Stimulated activated naive CD8-positive, alpha-beta T cell treated with anti-CD3 and anti-CD28 coated beads, Interleukin-15, Interleukin-2, amounts not matched to agents 100 ng/mL and 50 ng/mL, for 24 hours (primary cell): ENCODE results near the gene CRB2.

Experiments
- H3K27ac Mint-ChIP-seq: one replicate; pipeline ENCODE4 v1.8.0; 2021; ENCODE audit warnings: mild to moderate bottlenecking, mixed read lengths
- H3K27me3 Mint-ChIP-seq: one replicate; pipeline ENCODE4 v1.8.0; 2021; ENCODE audit warnings: mixed read lengths
- H3K36me3 Mint-ChIP-seq: one replicate; pipeline ENCODE4 v1.8.0; 2021; ENCODE audit warnings: low read depth, mixed read lengths
- H3K4me1 Mint-ChIP-seq: one replicate; pipeline ENCODE4 v1.8.0; 2021; ENCODE audit warnings: low read depth, mixed read lengths
- H3K4me3 Mint-ChIP-seq: one replicate; pipeline ENCODE4 v1.8.0; 2021; ENCODE audit warnings: mild to moderate bottlenecking, mixed read lengths
- H3K9me3 Mint-ChIP-seq: one replicate; pipeline ENCODE4 v1.8.0; 2021; ENCODE audit warnings: mixed read lengths

Gene CRB2

DNA sequence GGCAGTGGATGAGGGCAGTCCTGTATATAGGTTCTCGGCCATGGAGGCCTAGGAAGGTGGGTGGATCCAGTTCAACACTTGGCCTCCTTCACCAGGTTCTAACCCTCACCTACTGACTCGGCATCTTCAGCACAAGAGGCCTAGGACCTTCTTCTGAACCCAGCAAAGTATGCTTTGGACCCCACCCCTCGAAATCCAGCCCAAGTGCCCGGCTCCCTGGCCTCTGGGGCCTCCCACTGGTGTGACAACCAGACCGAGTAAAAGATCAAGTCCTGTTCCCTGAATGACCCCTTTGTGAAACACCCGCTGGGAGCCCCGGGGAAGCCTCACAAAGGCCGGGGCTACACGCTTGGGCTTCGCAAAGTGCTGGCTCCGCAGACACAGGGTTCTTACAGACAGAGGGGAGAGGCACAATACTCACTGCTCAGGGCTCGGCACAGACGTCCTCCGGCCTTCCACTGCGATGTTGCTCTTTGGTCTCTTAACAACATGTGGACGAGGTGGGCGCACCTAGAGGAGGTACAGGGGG is 47.0 kb downstream of the CRB2 start:
- peaks cover 4% of the 10 kb centered on the region for H3K4me1 Mint-ChIP-seq
- H3K4me3 Mint-ChIP-seq: no peak overlapping the region
- H3K27me3 Mint-ChIP-seq: no peaks in the 10 kb centered on the region

DNA sequence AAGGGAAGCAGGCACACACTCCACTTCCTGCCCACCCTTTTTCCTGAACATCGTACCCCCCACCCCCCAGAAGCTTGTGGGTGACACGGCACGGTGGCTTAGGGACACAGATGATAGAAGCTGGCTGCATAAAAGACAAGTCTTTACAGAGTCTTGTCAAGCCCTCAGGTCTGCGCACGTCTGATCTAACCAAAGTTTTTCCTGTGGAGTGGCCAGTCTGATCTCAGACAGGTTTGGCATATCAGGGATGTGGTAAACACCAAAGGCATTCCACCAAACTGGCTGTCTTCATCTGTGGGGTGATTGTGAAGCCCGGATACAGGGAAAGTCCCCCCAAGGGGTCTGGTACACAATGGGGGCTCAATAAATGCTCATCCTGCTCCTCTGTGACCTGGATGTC is 50.0 kb downstream of the CRB2 start:
- no peaks in the 10 kb centered on the region for H3K27me3 Mint-ChIP-seq
- H3K36me3 Mint-ChIP-seq: no peaks in the 10 kb centered on the region
- peaks cover 4% of the 10 kb centered on the region for H3K4me1 Mint-ChIP-seq
- H3K27ac Mint-ChIP-seq: peak overlapping the region; percentile 36
- no peak overlapping the region for H3K4me3 Mint-ChIP-seq
- H3K9me3 Mint-ChIP-seq: no peaks in the 10 kb centered on the region

More for the DNA sequence above, 47.0 kb downstream of the CRB2 start:
- no peaks in the 10 kb centered on the region for H3K36me3 Mint-ChIP-seq
- no peak overlapping the region for H3K27ac Mint-ChIP-seq
- H3K9me3 Mint-ChIP-seq: no peaks in the 10 kb centered on the region

DNA sequence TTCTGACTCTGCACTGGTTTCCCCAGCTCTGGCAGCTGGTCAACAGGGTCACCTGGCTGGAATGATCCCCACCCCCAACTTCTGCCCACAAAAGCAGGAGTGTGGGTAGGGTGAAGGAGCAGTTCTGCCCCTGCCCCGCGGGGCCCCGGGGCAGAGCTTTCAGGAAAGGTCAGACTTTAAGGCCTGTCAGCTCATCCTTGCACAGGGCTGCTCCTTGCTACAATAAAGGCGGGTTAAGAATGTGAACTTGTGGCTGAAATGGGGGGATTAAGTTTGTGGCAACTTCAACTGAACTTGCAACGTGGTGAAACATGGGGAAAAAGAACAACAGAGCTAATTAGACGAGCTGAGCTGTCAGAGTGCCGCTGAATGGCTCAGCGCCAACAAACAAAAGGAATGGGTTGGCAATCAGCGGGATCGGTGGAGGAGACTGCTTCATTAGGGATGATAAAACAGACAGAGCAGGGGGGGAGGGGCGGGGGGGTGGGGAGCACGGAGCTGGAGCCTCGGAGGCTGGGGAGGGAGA is 50.8 kb downstream of the CRB2 start:
- Mint-ChIP-seq H3K36me3 (no peaks in the 10 kb centered on the region), H3K4me1 (peaks cover 4% of the 10 kb centered on the region), H3K4me3 (no peak overlapping the region), H3K27me3 (no peaks in the 10 kb centered on the region), H3K27ac (no peak overlapping the region), H3K9me3 (no peaks in the 10 kb centered on the region)

DNA sequence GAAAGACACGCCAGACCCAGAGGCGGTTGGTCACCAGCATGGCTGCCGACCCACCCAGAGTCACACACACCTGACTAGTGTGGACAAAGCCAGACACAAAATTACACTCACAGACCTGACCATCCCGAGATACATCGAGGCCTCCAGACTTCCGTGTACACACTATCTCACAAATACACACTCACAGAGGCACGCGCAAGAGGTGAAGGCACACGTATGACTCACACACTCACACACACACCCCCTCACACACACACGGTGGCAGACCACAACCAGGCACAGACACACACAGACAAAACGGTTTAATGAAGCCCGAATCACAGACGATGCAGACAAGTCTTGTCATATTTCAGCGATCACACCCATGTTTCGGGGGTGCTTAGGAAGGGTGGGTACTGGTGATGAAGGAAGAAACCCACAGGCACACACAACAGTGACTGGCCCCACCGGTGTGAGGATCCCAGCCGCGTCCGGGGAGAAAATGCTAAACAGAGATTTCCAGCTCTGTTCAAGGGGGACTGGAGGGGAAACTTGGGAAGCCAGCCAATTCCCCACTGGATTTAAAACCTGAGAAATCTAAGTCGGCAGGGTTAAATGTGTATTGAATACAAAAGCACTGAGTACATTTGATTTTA is 51.3 kb downstream of the CRB2 start:
- Mint-ChIP-seq H3K27ac (no peak overlapping the region), H3K4me1 (peaks cover 4% of the 10 kb centered on the region), H3K4me3 (no peak overlapping the region), H3K36me3 (no peaks in the 10 kb centered on the region), H3K27me3 (no peaks in the 10 kb centered on the region), H3K9me3 (no peaks in the 10 kb centered on the region)

DNA sequence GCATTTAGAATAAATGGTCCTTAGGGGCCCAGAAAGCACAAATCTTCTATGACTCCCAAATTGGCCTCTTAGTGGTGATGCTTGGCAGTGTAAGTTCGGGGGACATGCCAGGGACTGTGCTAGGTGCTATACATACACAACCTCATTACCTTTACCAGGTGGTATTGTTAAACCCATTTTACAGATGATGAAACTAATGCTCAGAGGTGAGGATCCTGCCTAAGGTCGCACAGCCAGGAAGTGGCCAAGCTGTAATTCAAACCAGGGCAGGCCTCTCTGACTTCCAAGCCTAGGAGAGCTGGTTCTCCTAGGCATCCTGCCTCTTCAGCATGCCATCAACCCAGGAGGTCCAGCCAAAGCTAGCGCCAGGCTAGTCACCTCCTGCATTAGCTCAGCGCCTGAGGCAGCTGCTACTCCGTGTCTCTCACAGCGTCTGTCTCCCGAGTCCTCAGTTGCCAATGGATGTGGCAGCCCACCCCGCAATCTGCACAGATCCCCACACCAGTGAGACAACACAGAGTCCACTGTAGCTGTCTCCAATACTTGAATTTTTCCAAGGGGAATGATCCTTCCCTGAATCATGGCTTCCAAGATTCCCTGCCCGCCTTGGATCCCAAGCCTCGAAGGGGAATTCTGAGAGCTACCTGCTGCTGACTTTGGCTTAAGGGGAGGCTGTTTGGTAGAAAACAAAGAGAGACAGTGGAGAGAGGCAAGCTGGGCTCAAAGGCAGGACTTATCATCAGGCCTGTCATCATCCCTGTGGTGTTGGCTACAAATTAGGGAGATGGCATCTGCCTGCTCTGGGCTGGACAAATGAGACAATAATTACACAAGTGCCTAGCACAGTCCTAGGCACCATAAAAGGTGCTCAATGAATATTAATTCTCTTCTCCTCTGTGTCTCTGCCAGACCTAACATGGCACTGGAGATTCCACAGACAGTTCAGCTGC is 52.6 kb downstream of the CRB2 start:
- peaks cover 4% of the 10 kb centered on the region for H3K4me1 Mint-ChIP-seq
- no peaks in the 10 kb centered on the region for H3K36me3 Mint-ChIP-seq
- H3K4me3 Mint-ChIP-seq: no peak overlapping the region
- H3K27me3 Mint-ChIP-seq: no peaks in the 10 kb centered on the region
- H3K9me3 Mint-ChIP-seq: no peaks in the 10 kb centered on the region
- H3K27ac Mint-ChIP-seq: no peak overlapping the region

DNA sequence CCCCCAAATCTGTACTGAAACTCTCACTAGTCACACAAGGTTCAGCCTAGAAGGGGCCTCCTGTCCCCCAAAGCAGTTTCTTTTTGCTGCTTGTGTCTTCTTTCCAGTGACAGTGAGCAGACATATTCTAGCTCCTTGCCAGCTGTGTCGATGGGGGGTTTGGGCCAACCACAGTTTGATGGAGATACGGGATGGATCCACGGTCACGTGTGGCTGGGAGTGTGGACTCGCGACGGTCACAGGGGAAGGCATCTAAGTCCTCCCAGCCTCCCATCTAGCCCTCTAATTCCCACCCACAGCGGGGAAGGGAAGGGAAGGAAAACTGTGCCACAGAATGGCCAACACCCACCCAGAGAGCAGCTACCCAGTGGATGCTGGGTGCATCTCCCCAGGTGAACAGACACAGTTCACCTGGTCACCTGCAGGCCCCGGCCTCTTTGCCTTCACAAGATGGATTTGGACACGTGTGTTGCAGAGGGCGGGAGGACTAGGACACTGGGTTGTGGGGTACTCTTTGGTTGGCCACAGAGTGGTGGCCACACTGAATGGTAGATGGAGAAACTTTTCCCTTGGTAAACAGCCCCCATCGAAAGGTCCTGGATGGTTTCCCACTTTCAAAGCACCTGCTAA is 54.4 kb downstream of the CRB2 start:
- H3K9me3 Mint-ChIP-seq: no peaks in the 10 kb centered on the region

DNA sequence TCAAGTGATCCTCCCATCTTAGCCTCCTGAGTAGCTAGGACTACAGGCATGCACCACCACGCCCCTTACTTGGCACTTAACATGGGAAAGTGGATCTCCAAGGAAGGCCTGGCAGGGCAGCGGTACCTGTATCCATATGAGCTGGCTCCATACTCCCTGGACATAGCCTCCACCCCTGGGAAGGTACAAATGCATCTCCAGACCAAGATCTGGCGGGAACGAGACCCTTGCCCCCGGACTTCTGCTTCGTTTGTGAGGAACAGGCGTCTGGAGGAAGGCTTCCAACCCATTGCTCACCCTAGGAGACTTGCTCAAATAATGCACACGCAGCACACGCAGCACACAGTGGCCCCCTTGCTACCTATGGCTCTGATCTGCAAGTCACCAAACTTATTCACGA is 55.2 kb downstream of the CRB2 start:
- Mint-ChIP-seq H3K4me3 (no peak overlapping the region), H3K4me1 (peaks cover 3% of the 10 kb centered on the region), H3K36me3 (no peaks in the 10 kb centered on the region), H3K9me3 (no peaks in the 10 kb centered on the region), H3K27me3 (no peaks in the 10 kb centered on the region), H3K27ac (no peak overlapping the region)

More for the DNA sequence above, 54.4 kb downstream of the CRB2 start:
- Mint-ChIP-seq H3K4me1 (peaks cover 4% of the 10 kb centered on the region), H3K36me3 (no peaks in the 10 kb centered on the region), H3K27me3 (no peaks in the 10 kb centered on the region), H3K4me3 (no peak overlapping the region), H3K27ac (no peak overlapping the region)

DNA sequence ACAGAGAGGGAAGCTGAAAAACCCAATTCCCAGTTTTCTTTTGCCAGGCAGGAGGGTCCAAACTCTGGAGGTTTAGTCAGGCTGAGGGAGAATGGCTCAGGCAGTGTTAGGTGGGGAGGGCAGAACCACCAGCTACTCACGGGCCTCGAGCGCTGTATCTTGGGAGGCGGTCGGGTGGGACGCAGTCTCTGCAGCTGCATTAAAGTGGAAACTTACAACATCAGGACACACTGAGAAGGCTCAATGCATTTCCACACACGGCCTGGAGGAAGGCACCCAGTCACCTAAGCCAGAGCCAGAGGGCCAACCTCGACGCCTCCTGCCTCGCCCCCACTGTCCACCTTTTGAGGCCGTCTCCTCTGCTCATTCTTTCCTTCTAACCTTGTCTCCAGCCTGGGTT is 55.6 kb downstream of the CRB2 start:
- Mint-ChIP-seq H3K27ac (no peak overlapping the region), H3K4me3 (no peak overlapping the region), H3K4me1 (no peaks in the 10 kb centered on the region), H3K27me3 (no peaks in the 10 kb centered on the region), H3K9me3 (no peaks in the 10 kb centered on the region), H3K36me3 (peaks cover 4% of the 10 kb centered on the region)

DNA sequence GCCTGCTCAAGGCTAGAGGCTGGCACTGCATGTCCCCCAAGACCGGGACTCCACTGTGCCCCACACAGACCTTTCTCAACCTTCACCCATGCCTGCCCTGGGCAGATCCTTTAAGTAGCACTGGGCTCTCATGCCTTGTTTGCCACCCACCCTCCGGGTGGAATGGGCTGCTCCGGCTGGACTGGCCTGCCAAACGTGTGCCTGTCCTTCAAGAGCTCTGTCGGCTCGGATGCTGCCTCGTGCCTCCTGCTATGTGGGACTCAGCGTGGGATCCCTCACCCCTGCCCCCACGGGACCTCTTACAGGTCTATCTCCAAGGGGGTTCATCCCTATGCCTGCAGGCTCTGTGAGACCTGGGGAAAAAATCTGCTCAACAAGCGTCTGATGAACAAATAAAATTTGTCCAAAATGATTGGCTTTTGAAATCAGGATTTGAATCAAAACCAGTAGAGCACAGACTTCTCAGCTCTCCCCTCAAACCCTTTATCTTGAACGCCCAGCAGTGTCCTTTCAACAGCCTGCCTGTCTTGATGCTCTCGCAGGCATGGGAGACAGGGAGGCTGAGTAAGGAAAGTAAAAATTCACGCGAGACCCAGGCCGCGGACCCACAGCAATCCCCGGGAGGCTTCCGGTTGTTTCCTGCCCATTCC is 56.3 kb downstream of the CRB2 start:
- no peaks in the 10 kb centered on the region for H3K9me3 Mint-ChIP-seq
- H3K27me3 Mint-ChIP-seq: no peaks in the 10 kb centered on the region
- H3K4me1 Mint-ChIP-seq: no peaks in the 10 kb centered on the region
- H3K36me3 Mint-ChIP-seq: peaks cover 4% of the 10 kb centered on the region
- no peak overlapping the region for H3K27ac Mint-ChIP-seq
- H3K4me3 Mint-ChIP-seq: no peak overlapping the region

DNA sequence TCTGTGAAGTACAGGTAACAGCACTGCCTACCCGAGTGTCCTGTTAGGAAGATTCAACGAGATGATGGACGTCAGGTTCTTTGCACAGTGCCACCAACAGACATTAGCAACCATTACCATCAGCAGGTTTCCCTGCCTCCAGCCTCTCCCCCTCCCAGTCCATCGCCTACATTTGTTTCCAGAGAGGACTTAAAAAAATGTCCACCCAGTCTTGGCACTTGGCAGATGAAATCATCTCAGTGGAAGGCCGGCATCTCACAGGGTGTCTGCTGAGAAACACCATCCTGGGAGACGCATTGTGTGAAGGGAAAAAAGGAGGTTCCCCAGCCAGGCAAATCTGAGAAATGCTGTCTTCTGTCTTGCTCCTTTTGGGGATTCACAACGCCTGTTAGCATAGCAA is 58.2 kb downstream of the CRB2 start:
- Mint-ChIP-seq H3K27me3 (no peaks in the 10 kb centered on the region), H3K27ac (no peak overlapping the region), H3K4me3 (no peak overlapping the region)

DNA sequence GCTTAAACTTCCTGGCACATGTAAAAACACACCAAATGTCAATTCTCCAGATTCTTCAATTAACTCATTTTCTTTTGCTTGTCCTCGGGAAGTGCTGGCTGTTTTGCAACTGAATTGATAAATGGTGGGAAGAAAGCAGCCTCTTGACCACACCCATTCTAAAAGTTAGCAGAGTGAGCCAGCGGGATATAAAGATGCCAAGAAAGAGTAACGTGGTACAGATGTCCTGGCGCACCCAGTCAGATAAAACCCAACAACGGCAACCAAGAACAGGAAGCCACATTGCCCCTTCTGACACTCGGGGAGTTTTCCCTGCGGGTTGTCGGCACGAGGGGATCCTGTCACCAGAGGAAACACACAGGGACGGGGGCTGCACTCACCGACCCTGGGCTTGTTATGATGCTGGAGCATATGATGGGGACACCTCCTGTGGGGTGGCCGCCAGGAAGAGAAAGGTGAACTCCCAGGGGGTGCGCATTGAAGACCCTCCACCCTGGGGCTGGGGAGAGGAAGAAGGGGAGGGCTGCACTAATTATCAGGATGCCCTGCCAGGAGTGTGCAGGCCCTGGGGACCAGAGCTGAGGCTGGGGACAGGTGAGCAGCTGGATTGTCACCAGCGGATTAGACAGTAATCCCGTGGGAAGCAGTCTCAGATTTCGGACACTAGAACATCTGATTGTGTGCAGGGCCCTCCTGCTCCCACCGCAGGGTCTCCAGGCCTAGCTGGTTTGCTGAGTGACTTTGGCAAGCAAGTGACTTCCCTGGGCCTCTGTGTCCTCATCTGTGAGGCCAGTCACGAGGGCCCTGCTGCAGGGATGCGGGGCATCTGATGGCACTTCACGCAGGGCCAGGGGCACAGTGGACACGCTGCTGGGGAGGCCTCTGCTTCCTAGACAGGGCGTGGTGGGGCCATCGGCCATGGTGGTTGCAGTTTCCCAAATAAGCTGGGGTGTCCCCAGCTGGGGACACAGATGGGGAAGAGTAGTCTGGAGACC is 59.2 kb downstream of the CRB2 start:
- H3K36me3 Mint-ChIP-seq: peaks cover 4% of the 10 kb centered on the region
- no peaks in the 10 kb centered on the region for H3K27me3 Mint-ChIP-seq
- H3K4me3 Mint-ChIP-seq: no peak overlapping the region
- no peaks in the 10 kb centered on the region for H3K9me3 Mint-ChIP-seq
- no peak overlapping the region for H3K27ac Mint-ChIP-seq
- H3K4me1 Mint-ChIP-seq: no peaks in the 10 kb centered on the region

More for the DNA sequence above, 58.2 kb downstream of the CRB2 start:
- Mint-ChIP-seq H3K4me1 (no peaks in the 10 kb centered on the region), H3K9me3 (no peaks in the 10 kb centered on the region), H3K36me3 (peaks cover 4% of the 10 kb centered on the region)

DNA sequence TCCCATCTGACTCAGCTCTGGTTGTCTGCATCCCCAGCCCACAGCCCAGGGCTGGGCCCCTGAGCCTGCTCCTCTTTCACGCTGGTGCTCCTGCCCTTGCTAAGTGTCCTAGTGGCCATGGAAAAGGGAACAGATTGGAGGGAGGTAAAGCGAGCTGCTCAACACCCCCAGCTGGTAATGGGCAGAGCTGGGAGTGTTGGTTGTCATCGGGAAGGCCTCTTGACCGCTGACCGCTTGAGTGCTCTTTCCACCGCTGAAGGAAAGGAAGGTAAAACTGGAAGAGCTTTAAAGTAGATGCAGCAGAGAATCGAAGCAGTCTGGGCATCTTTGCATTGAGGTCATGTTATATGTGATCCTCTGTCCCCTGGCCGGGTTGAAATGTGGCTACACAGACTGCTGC is 60.2 kb downstream of the CRB2 start:
- H3K36me3 Mint-ChIP-seq: peaks cover 4% of the 10 kb centered on the region
- no peaks in the 10 kb centered on the region for H3K9me3 Mint-ChIP-seq
- H3K27ac Mint-ChIP-seq: no peak overlapping the region
- no peaks in the 10 kb centered on the region for H3K27me3 Mint-ChIP-seq
- no peak overlapping the region for H3K4me3 Mint-ChIP-seq
- H3K4me1 Mint-ChIP-seq: no peaks in the 10 kb centered on the region

DNA sequence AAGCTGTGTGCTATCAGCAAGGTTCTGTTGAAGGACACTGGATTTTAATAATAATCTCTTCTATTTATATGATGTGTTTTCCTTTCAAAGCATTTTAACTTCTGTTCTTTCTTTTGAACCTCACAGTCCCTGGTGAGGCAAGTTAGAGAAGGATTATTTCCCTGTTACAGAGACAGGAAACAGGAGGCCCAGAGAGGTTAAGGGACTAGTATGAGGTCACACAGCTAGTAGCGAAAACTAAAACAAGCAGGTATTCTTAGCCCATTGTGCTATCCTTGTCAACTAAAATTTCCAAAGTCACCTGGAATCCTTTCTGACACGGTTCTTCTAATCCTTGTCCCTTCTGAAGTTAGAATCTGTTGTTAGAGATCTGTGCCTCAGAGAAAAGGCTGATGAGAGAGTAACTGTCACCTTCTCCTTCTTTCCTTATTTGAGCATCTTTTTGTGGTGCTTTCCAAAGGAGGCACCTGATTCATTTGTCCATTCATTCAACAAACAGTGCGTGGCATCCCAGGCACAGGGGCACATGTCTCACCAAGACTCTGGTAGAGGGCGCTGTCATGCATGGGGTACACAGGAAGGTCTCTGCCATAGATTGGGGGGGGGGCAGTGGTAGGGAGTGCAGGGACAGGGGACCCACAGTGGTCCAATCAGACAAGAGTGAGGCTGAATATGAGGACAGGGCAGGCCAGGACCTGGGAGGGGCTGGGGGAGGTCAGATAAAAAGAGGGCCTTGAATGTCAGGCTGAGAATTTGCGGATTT is 61.5 kb downstream of the CRB2 start:
- no peaks in the 10 kb centered on the region for H3K4me1 Mint-ChIP-seq
- H3K27me3 Mint-ChIP-seq: no peaks in the 10 kb centered on the region
- H3K27ac Mint-ChIP-seq: no peak overlapping the region
- H3K9me3 Mint-ChIP-seq: no peaks in the 10 kb centered on the region
- H3K4me3 Mint-ChIP-seq: no peak overlapping the region
- peaks cover 4% of the 10 kb centered on the region for H3K36me3 Mint-ChIP-seq
